T-helper 17 cell (primary cell): ENCODE results near the gene SYAP1. TPM values are rescaled to one million over a fixed set of nuclear protein-coding genes. Genes with fewer than 3 reads are reported as not detected.
"Not testable (repeated sequence)": the region's sequence is repeated elsewhere in the genome, so short reads cannot be mapped to it uniquely, and the experiment has no call there.

Experiments
- ATAC-seq: fragments of 150-1000 bp; cut with Tn5 transposase; 2 replicates; pipeline ENCODE4 v1.10.0; 2021; ENCODE audit warnings: mild to moderate bottlenecking, moderate library complexity
- DNase-seq, 3 donors: peaks; one replicate each; pipeline versions ENCODE4 v3.0.0 to v3.0.0-alpha.2; 2020 to 2021
- H3K9me3 ChIP-seq: one replicate; pipeline ENCODE4 v1.7.0; 2013; ENCODE audit warnings: low read length, mild to moderate bottlenecking; ENCODE audit not compliant: control insufficient read depth, poor library complexity, severe bottlenecking
- H3K27ac Mint-ChIP-seq: one replicate; pipeline ENCODE4 v1.8.0; 2022; ENCODE audit warnings: mild to moderate bottlenecking, moderate library complexity, mixed read lengths
- H3K27me3 Mint-ChIP-seq: one replicate; pipeline ENCODE4 v1.8.0; 2022; ENCODE audit warnings: mixed read lengths
- H3K36me3 Mint-ChIP-seq: one replicate; pipeline ENCODE4 v1.8.0; 2022; ENCODE audit warnings: low read depth, mixed read lengths
- H3K4me1 Mint-ChIP-seq: one replicate; pipeline ENCODE4 v1.8.0; 2022; ENCODE audit warnings: mild to moderate bottlenecking, mixed read lengths
- H3K4me3 Mint-ChIP-seq: one replicate; pipeline ENCODE4 v1.8.0; 2022; ENCODE audit warnings: mild to moderate bottlenecking, moderate library complexity, mixed read lengths
- total RNA-seq, 4 donors: library from RNA in 2 of 4; stranded (reverse) in 2 of 4; gene quantifications; one replicate each; pipeline ENCODE4 v1.2.3 and lab custom pipeline; 2022 to 2026

SYAP1 gene
- total RNA-seq, 2 donors from 2014 or later: 31.3 to 35.2 TPM

DNA sequence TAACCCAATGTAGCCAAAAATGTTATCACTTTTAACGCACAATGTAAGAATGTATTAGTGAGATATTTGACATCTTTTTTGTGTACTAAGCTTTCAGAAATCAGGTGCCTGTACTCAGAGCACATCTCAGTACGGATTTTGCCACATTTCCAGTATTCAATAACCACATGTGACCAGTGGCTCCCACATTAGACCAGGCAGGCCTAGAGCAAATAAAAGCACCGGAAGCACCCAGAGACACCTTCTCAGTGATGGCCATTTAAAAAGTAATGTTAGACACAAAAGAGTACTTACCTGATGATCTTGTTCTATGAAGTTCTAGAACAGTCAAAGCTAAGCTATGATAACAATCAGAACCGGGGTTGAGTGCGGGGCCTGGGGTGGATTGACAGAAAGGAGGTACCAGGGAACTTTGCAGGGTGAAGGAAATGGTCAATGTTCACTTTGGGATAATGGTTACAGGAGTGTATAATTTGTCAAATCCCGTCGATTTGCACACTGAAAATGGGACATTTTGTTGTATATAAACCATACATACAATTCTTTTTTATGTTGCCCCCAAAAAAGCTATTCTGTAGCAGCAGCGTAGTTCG lies 8.1 kb upstream of the SYAP1 start:
- H3K9me3 ChIP-seq: no peaks in the 10 kb centered on the region
- ATAC-seq (no peak), DNase-seq (no peak)
- Mint-ChIP-seq H3K27ac (peak overlapping the region; percentile 47), H3K4me1 (peaks cover 5% of the 10 kb centered on the region), H3K27me3 (no peaks in the 10 kb centered on the region), H3K36me3 (no peaks in the 10 kb centered on the region), H3K4me3 (peak overlapping the region; percentile 88)

DNA sequence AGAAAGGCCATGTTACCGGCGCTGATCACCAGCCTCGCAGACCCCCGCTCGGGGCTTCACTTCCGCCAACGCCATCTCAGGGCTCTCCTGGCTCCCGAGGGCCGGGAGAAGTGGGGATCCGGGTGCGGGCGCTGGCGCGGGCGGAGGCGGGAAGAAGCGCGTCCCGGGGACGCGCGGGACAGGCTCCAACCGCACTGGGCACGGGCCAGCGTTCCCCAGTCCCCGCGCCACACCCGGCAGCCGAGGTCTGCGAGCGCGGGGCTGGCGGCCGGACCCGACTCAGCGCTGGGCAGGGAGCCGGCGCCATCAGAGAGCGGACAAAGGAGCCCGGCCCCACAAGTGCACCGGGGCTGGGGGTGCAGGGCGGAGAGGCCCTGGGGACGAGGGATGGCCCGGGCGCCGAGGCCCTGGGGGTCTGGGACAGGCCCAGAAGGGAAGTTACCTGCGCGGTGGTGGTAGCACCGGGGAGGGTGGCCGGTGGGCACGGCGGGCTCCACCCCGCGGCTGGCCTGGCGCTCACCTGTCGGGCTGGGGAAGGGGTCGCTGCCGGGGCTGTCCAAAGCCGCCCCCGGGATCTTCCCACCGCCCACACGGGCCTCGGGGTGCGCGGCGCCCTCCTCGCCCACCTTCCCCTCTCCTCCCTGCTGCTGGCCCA lies 7.4 kb upstream of the SYAP1 start:
- Mint-ChIP-seq H3K27me3 (no peaks in the 10 kb centered on the region), H3K4me3 (peak overlapping the region; percentile 88), H3K27ac (peak overlapping the region; percentile 49), H3K4me1 (peaks cover 5% of the 10 kb centered on the region), H3K36me3 (no peaks in the 10 kb centered on the region)
- DNase-seq (peak in 1 of 3 donors; percentile 10), ATAC-seq (peak; percentile 62)
- H3K9me3 ChIP-seq: no peaks in the 10 kb centered on the region

DNA sequence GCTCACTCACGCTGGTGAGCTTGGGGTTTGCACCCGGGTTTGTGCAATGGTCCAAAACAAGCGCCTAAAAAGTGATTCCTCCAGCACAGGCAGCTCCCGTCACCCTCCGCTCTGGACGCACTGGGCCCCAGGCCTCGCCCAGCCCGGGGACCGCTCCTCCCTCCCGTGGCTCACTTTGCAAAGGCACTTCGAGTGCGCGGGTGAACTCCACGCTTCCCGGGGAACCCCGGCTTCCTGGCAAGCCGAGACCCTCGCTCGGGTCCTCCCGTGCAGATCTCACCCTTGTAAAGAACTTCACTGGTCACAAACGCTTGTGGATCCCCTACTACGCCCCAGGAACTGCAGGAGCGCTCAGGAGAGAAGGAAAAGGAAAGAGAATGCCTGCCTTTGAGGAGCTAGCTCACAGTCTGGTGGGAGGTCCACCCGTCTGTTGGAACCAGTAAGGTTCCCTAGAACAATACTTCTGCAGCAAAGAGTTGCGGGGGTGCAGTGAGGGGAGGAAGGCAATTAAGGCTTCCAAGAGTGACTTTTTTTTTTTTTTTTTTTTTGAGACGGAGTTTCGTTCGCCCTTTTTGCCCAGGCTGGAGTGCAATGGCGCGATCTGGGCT lies 6.8 kb upstream of the SYAP1 start, which contains the start of gene CTPS2:
CTPS2 (minus strand) TSS at position 122 of the 608 bp plus-strand sequence. CDS start 9,767 bp downstream, outside the sequence.
- Mint-ChIP-seq H3K4me3 (peak within 1 kb of the TSS; percentile 88), H3K36me3 (no peaks in the 10 kb centered on the region), H3K4me1 (peaks cover 5% of the 10 kb centered on the region), H3K27me3 (no peaks in the 10 kb centered on the region), H3K27ac (peak within 1 kb of the TSS; percentile 49)
- DNase-seq (peak; percentile 14 to 29 (median 25)), ATAC-seq (peak; percentile 88)
- no peaks in the 10 kb centered on the region for H3K9me3 ChIP-seq

DNA sequence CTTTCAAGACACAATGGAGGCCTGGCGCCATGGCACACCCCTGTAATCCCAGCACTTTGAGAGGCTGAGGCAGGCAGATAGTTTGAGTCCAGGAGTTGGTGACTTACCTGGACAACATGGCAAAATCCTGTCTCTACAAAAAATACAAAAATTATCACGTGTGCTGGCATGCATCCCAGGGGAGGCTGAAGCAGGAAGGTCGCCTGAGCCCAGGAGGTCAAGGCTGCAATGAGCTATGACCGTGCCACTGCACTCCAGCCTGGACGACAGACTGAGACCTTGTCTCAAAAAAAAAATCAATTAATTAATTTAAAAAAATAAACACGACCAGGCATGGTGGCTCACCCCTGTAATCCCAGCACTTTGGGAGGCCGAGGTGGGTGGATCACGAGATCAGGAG lies 4.9 kb upstream of the SYAP1 start:
- H3K4me3 Mint-ChIP-seq: no peak overlapping the region
- H3K27me3 Mint-ChIP-seq: no peaks in the 10 kb centered on the region
- no peak overlapping the region for H3K27ac Mint-ChIP-seq
- peaks cover 7% of the 10 kb centered on the region for H3K4me1 Mint-ChIP-seq
- no peaks in the 10 kb centered on the region for H3K9me3 ChIP-seq
- H3K36me3 Mint-ChIP-seq: peaks cover 1% of the 10 kb centered on the region
- DNase-seq (no peak), ATAC-seq (no peak)

DNA sequence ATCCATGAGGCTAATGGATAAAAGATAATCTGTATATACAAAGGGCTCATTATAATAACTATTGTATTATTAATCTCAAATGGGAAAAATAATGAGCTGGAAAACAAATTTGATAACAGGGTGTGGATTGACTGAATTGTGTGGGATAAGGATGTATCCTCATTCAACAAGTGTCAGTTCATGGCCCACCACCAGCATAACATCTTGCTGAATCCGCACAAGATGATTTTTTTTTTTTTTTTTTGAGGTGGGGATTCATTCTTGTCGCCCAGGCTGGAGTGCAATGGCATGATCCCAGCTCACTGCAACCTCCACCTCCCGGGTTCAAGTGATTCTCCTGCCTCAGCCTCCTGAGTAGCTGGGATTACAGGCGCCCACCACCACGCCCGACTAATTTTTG lies 3.8 kb upstream of the SYAP1 start:
- H3K27me3 Mint-ChIP-seq, H3K9me3 ChIP-seq, H3K27ac Mint-ChIP-seq, DNase-seq, ATAC-seq, H3K36me3 Mint-ChIP-seq, H3K4me3 Mint-ChIP-seq: not testable (repeated sequence)
- peaks cover 12% of the 10 kb centered on the region for H3K4me1 Mint-ChIP-seq

DNA sequence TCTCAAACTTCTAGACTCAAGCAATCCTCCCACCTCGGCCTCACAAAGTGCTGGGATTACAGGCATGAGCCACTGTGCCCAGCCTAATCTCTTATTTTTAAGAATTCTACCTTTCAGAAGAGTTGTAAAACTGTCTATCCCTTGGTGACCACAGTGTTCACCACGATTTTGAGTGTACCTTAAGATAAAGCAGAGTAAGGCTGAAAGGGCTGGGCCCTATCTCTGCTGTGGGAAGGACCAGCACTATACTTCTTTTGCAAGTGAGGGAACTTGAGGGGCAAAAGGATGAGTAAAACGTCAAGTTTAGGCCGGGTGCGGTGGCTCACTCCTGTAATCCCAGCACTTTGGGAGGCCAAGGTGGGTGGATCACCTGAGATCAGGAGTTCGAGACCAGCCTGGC lies 3.0 kb upstream of the SYAP1 start:
- not testable (repeated sequence) for DNase-seq, ATAC-seq, H3K9me3 ChIP-seq, H3K27ac Mint-ChIP-seq, H3K27me3 Mint-ChIP-seq, H3K36me3 Mint-ChIP-seq, H3K4me3 Mint-ChIP-seq
- peaks cover 10% of the 10 kb centered on the region for H3K4me1 Mint-ChIP-seq

DNA sequence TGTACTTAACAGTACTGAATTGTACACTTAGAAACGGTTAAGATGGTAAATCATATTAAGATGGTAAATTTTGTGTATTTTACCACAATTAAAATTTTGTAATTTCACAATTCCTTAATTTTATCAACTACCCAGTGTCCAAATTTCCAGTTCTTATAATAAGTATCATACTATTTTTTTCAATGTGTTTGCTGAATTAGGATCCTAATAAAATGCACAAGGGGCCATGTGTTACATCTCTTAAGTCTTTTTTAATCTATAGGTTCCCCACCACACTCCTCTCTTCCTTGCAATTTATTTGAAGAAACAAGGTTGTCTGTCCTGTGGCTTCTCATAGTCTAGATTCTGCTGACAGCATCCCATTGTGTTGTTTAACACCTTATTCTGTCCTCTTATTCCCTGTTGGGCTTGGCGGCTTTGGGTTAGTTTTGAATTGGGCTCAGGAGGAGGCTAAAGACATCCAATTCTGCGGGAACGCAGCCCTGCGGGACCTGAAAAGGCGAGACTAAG lies 533 bp upstream of the SYAP1 start:
- no peaks in the 10 kb centered on the region for H3K9me3 ChIP-seq
- peaks cover 16% of the 10 kb centered on the region for H3K4me1 Mint-ChIP-seq
- no peak for DNase-seq
- H3K27ac Mint-ChIP-seq: peak overlapping the region; percentile 97
- H3K27me3 Mint-ChIP-seq: no peaks in the 10 kb centered on the region
- peak overlapping the region; percentile 94 for H3K4me3 Mint-ChIP-seq
- peak; percentile 5 for ATAC-seq
- peaks cover 3% of the 10 kb centered on the region for H3K36me3 Mint-ChIP-seq

DNA sequence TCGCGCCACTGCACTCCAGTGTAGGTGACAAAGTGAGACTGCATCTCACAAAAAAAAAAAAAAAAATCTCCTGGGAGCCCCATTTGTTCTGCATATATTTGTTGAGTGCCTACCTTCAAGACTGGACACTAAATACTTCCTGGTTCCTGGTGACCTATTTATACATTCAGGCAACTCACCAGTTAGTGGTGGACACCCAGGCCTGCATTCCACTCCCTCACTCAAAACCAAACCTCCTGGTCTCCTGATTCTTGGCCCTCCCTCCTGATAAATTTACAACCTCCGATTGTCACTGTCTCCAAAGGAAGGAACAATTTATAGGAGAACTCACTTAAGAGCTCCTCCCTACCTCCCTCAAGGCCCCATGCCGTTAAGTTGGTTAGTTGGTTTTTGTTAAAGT lies 3.1 kb downstream of the SYAP1 start:
- Mint-ChIP-seq H3K4me3 (no peak overlapping the region), H3K36me3 (peaks cover 5% of the 10 kb centered on the region), H3K27ac (no peak overlapping the region), H3K4me1 (peaks cover 20% of the 10 kb centered on the region), H3K27me3 (no peaks in the 10 kb centered on the region)
- DNase-seq (no peak), ATAC-seq (no peak)
- H3K9me3 ChIP-seq: no peaks in the 10 kb centered on the region

DNA sequence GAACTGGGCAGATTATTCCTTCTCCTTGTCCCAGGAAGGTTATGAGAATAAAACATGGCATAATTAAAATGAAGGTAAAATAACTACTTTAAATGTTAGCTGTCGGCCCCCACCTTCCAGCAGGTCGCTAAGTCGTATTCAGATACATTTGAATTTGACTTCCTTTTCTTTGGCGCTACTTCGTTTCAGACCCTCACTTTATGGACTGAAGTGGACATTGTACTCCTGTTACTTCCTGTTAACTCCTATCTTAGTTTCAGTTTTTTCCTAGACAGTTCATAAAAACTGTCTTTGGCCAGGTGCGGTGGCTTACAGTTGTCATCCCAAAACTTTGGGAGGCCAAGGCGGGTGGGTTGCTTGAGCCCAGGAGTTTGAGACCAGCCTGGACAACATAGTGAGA lies 5.7 kb downstream of the SYAP1 start:
- DNase-seq: no peak
- H3K36me3 Mint-ChIP-seq: peaks cover 2% of the 10 kb centered on the region
- no peak for ATAC-seq
- no peak overlapping the region for H3K4me3 Mint-ChIP-seq
- no peaks in the 10 kb centered on the region for H3K9me3 ChIP-seq
- no peaks in the 10 kb centered on the region for H3K27me3 Mint-ChIP-seq
- peaks cover 16% of the 10 kb centered on the region for H3K4me1 Mint-ChIP-seq
- no peak overlapping the region for H3K27ac Mint-ChIP-seq

DNA sequence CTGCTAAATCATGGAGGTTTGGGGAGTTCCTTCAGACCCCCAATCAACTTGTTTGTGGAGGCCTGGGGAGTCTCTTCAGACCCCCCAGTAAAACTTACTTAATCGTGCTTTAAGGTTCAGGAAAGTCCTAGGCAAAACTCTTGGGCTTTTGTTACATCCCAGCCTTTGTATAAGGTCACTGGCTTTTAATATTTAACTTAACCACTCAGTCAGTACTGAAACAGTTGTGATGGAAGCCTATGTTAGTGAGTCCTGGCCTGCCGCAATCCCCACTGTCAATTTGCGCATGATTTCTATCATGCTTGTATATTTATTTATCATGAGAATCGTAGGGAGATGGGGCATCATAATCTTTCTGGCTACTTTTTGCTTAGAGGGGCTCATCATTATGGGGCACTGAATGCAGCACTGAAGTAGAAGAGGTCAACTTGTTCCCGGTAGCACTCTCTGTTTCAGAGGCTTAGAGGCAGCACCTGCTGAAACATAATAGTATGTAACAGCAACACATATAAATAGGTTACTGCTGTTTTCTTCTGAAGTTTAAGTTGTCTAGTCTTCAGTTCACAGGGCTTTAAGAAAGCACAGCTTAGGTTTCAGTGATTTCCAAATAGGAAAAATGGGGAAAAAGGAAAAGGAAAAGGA lies 7.1 kb downstream of the SYAP1 start:
- not testable (repeated sequence) for H3K4me3 Mint-ChIP-seq, H3K36me3 Mint-ChIP-seq, H3K27ac Mint-ChIP-seq, H3K9me3 ChIP-seq, DNase-seq, ATAC-seq, H3K27me3 Mint-ChIP-seq
- H3K4me1 Mint-ChIP-seq: peaks cover 11% of the 10 kb centered on the region

DNA sequence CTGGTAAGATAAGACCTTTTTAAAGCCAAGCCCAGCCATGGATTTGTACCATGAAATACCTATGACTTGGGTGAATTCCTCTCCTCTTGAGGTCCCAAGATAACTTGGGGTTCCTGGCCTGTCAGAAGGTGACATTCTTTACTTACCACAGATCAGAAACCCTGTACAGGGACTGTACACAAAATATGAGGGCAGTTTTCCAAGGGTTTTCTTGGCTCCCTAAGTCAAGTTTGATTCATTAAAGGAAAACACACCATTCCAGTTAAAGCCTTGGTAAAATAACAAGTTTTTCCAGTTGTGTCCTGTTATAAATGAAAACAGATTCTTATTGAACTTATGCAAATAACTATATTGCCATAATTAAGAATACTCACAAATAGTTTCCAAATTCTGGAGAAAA lies 8.2 kb downstream of the SYAP1 start:
- no peak overlapping the region for H3K27ac Mint-ChIP-seq
- no peaks in the 10 kb centered on the region for H3K9me3 ChIP-seq
- ATAC-seq (no peak), DNase-seq (no peak)
- H3K4me1 Mint-ChIP-seq: peaks cover 11% of the 10 kb centered on the region
- H3K4me3 Mint-ChIP-seq: no peak overlapping the region
- H3K36me3 Mint-ChIP-seq: peaks cover 2% of the 10 kb centered on the region
- no peaks in the 10 kb centered on the region for H3K27me3 Mint-ChIP-seq

DNA sequence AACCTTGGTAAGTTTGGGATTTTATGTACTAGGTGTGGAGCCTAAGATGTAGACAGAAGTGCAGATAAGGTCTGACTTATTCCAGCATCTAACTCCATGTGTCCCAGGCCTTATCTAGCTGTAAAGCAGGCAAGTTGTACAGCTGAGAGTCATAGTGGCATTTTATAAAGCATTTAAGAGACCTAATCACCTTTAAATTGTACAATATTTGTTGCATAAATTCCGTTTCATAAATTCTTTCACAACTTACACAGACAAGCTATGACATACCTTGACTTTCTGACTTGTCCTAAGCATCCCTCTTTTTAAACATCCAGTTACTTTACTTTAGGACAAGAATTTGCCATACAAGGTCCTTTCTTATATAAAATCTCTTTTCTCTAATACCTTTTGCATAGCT lies 11.0 kb downstream of the SYAP1 start:
- no peaks in the 10 kb centered on the region for H3K9me3 ChIP-seq
- Mint-ChIP-seq H3K27ac (no peak overlapping the region), H3K27me3 (no peaks in the 10 kb centered on the region), H3K4me1 (peaks cover 2% of the 10 kb centered on the region), H3K4me3 (no peak overlapping the region), H3K36me3 (peaks cover 1% of the 10 kb centered on the region)
- no peak for ATAC-seq
- no peak for DNase-seq

DNA sequence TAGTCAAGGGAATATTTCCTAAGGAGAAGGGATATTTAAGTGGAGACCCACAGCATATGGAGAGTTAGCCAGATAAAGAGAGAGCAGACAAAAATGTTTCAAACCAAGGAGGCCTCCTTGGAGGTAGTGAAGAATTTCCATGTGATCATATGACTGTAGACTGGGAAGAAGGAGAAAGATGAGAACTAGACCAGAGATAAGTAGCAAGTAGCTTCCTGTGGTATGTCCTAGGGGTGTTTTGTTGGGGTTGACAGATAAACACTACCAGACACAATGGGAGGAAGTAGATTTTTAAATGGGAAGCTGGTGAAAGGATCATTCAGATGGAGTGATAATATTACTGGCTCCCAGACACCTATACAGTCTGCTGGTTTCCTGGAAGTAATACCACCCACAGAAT lies 13.6 kb downstream of the SYAP1 start:
- no peak overlapping the region for H3K27ac Mint-ChIP-seq

More for the DNA sequence above, 13.6 kb downstream of the SYAP1 start:
- DNase-seq (no peak), ATAC-seq (no peak)
- no peaks in the 10 kb centered on the region for H3K9me3 ChIP-seq
- Mint-ChIP-seq H3K36me3 (no peaks in the 10 kb centered on the region), H3K4me3 (no peak overlapping the region), H3K27me3 (no peaks in the 10 kb centered on the region), H3K4me1 (no peaks in the 10 kb centered on the region)
